Adrenal gland (tissue), 5 donors: ENCODE results near the gene TRIM24.

Source experiments
- CTCF ChIP-seq, 6 experiments: fragments of 450-650 bp in 4 of 6; fragments of 200-600 bp in 2 of 6; sonication (generic) in 1 of 6; IDR thresholded peaks; 1 replicate in 5 of 6; 2 replicates in 1 of 6; pipeline versions ENCODE4 v1.5.1 to v1.8.0; 2016 to 2021; ENCODE audit warnings: antibody characterized with exemption in 6 of 6, mild to moderate bottlenecking in 2 of 6, moderate library complexity in 1 of 6
- POLR2A ChIP-seq, 2 donors: fragments of 450-650 bp; IDR thresholded peaks; one replicate each; pipeline ENCODE4 v1.6.1; 2017; ENCODE audit warnings: antibody characterized with exemption in 2 of 2, mild to moderate bottlenecking in 2 of 2, moderate library complexity in 1 of 2
- donor health status: DM: no; HTN: no; CAD: no.

- TF ChIP-seq CTCF (IDR thresholded peaks at IDR 0.05) (no peak), POLR2A (IDR thresholded peaks at IDR 0.05) (no peak)
These were observed 17.2 kb upstream of the TRIM24 start for GRCh38 chr7:138442822-138443221.
